GM12878 (cell line): Measurements from ENCODE around the gene P2RY11. TPM values are rescaled to one million over a fixed set of nuclear protein-coding genes. Genes with fewer than 3 reads are reported as not detected.
A peak's percentile ranks its signal among the peaks of the same experiment; 100 is the strongest.

Source experiments
- ATAC-seq: fragments of 200-7000 bp; cut with Tn5 transposase; 3 replicates; pipeline ENCODE4 v1.9.1; 2020; ENCODE audit warnings: mild to moderate bottlenecking, moderate library complexity
- BruUV-seq: library from RNA; stranded (reverse); fragments of 400-500 nt; replicated peaks from 2 replicates; lab custom pipeline; 2021; lab: Mats Ljungman, UMichigan
- CTCF ChIA-PET: fragments of 300-600 bp; sonication (Branson Sonifier 250); formaldehyde crosslinking; extraction: SDS; loops from one replicate; lab custom pipeline; 2021; ENCODE audit warnings: inconsistent platforms; lab: Yijun Ruan, JAX
- POLR2A ChIA-PET: fragments of 350-600 bp; formaldehyde crosslinking; extraction: SDS; loops from one replicate; lab custom pipeline; 2021; ENCODE audit warnings: inconsistent platforms; lab: Charles Lee
- RAD21 ChIA-PET: fragments of 300-600 bp; sonication (Branson Sonifier 250); formaldehyde crosslinking; loops from one replicate; lab custom pipeline; 2023; ENCODE audit warnings: antibody characterized with exemption; ENCODE audit not compliant: unreplicated experiment; lab: Charles Lee
- SMC1A ChIA-PET: fragments of 300-600 bp; sonication (Branson Sonifier 250); formaldehyde crosslinking; loops from one replicate; lab custom pipeline; 2023; ENCODE audit not compliant: unreplicated experiment, uncharacterized antibody; lab: Charles Lee
- DNase-seq: peaks from one replicate; pipeline ENCODE4 v3.0.0-alpha.2; 2011; ENCODE audit warnings: low read depth, low spot score
- FAIRE-seq: peaks from 3 replicates; lab custom pipeline; 2011; peaks lifted over from hg19 to GRCh38; lab: Jason Lieb, UNC
- H2AFZ ChIP-seq: 2 replicates; pipeline ENCODE4 v1.6.0; 2011; ENCODE audit warnings: low read depth, low read length, control low read depth; ENCODE audit not compliant: control insufficient read depth
- H3K27ac ChIP-seq: 2 replicates; pipeline ENCODE4 v1.5.1; 2011; ENCODE audit warnings: control low read depth; ENCODE audit not compliant: control insufficient read depth, insufficient read depth
- H3K27me3 ChIP-seq, 2 experiments: replicated peaks in 1 of 2; 2 replicates each; pipeline versions ENCODE4 v1.6.0 to v1.6.1; 2011; ENCODE audit warnings: low read length in 1 of 2; ENCODE audit not compliant: control insufficient read depth in 2 of 2, insufficient read depth in 2 of 2
- H3K36me3 ChIP-seq, 2 experiments: 2 replicates each; pipeline ENCODE4 v1.5.1; 2011; ENCODE audit warnings: low read length in 1 of 2; ENCODE audit not compliant: control insufficient read depth in 2 of 2, insufficient read depth in 2 of 2
- H3K4me1 ChIP-seq: 2 replicates; pipeline ENCODE4 v1.6.1; 2011; ENCODE audit warnings: mild to moderate bottlenecking, low read length, moderate library complexity, mixed read lengths; ENCODE audit not compliant: control insufficient read depth, insufficient read depth
- H3K4me2 ChIP-seq: 2 replicates; pipeline ENCODE4 v1.6.0; 2011; ENCODE audit warnings: control low read depth; ENCODE audit not compliant: control insufficient read depth, insufficient read depth
- H3K4me3 ChIP-seq: fragments of 200-600 bp; sonication (generic); 2 replicates; pipeline ENCODE4 v1.5.1; 2016
- H3K79me2 ChIP-seq: 2 replicates; pipeline ENCODE4 v1.6.0; 2011; ENCODE audit warnings: low read length; ENCODE audit not compliant: control insufficient read depth, insufficient read depth
- H3K9ac ChIP-seq: 2 replicates; pipeline ENCODE4 v1.8.0; 2011; ENCODE audit warnings: low read length, control low read depth, mixed read lengths; ENCODE audit not compliant: control insufficient read depth, insufficient read depth
- H3K9me3 ChIP-seq: replicated peaks from 3 replicates; pipeline ENCODE4 v1.5.1; 2011; ENCODE audit warnings: mild to moderate bottlenecking, low read length; ENCODE audit not compliant: control insufficient read depth, insufficient read depth
- H4K20me1 ChIP-seq: 2 replicates; pipeline ENCODE4 v1.6.0; 2011; ENCODE audit not compliant: control insufficient read depth, insufficient read depth
- ATF2 ChIP-seq: IDR thresholded peaks from 2 replicates; pipeline ENCODE4 v1.6.1; 2012; ENCODE audit warnings: low read length, inconsistent platforms
- BACH1 ChIP-seq: fragments of 450-650 bp; IDR thresholded peaks from 2 replicates; pipeline ENCODE4 v1.6.1; 2017; ENCODE audit warnings: mild to moderate bottlenecking, borderline replicate concordance
- E2F4 ChIP-seq: IDR thresholded peaks from 2 replicates; pipeline ENCODE4 v1.6.1; 2012; ENCODE audit warnings: low read depth, low read length, improper control_type of control experiment
- EGR1 ChIP-seq, 2 experiments: IDR thresholded peaks; 1 replicate in 1 of 2; 2 replicates in 1 of 2; pipeline ENCODE4 v1.6.1; 2011 to 2012; ENCODE audit warnings: low read depth in 2 of 2, low read length in 2 of 2, borderline replicate concordance in 1 of 2, mild to moderate bottlenecking in 1 of 2, moderate library complexity in 1 of 2
- HDAC2 ChIP-seq: fragments of 200-600 bp; sonication (generic); IDR thresholded peaks from 2 replicates; pipeline ENCODE4 v1.6.1; 2017
- IKZF2 ChIP-seq, 2 experiments: fragments of 450-650 bp; IDR thresholded peaks; 2 replicates each; pipeline ENCODE4 v1.6.1; 2017; ENCODE audit warnings: mild to moderate bottlenecking in 2 of 2, moderate library complexity in 2 of 2
- IRF3 ChIP-seq: fragments of 450-650 bp; IDR thresholded peaks from 2 replicates; pipeline ENCODE4 v1.6.1; 2014; ENCODE audit warnings: mild to moderate bottlenecking
- JUNB ChIP-seq: IDR thresholded peaks from 2 replicates; pipeline ENCODE4 v1.6.1; 2016; ENCODE audit warnings: antibody characterized with exemption, mild to moderate bottlenecking
- MLLT1 ChIP-seq: fragments of 450-650 bp; IDR thresholded peaks from 2 replicates; pipeline ENCODE4 v1.6.1; 2016; ENCODE audit warnings: mild to moderate bottlenecking
- MTA2 ChIP-seq: fragments of 450-650 bp; IDR thresholded peaks from 2 replicates; pipeline ENCODE4 v1.6.1; 2016; ENCODE audit warnings: low read depth, mild to moderate bottlenecking, moderate library complexity
- NBN ChIP-seq: fragments of 450-650 bp; IDR thresholded peaks from 2 replicates; pipeline ENCODE4 v1.6.1; 2016
- POLR2AphosphoS5 ChIP-seq: IDR thresholded peaks from 2 replicates; pipeline ENCODE4 v1.6.1; 2011; ENCODE audit warnings: mild to moderate bottlenecking, low read length, inconsistent platforms
- YY1 ChIP-seq: IDR thresholded peaks from 2 replicates; pipeline ENCODE4 v1.6.1; 2011; ENCODE audit warnings: low read depth, mild to moderate bottlenecking, low read length
- ZNF24 ChIP-seq: fragments of 450-650 bp; IDR thresholded peaks from 2 replicates; pipeline ENCODE4 v1.6.1; 2017; ENCODE audit warnings: antibody characterized with exemption, mild to moderate bottlenecking
- ZNF274 ChIP-seq: IDR thresholded peaks from one replicate; pipeline ENCODE4 v1.8.0; 2011; ENCODE audit not compliant: insufficient read length, insufficient read depth
- WGBS: methylation state at CpG from one replicate; pipeline ENCODE4 v1.1.6; 2016; ENCODE audit warnings: low lambda C conversion rate; ENCODE audit not compliant: insufficient replicate concordance, insufficient coverage; ENCODE audit errors: missing lambda C conversion rate; 5-methylcytosine and 5-hydroxymethylcytosine counted together
- in situ Hi-C: fragments of 300-500 bp; cut with MboI; formaldehyde crosslinking; loops from 9 replicates; pipeline ENCODE4 v1.14.3; 2018; ENCODE audit warnings: mixed read lengths
- intact Hi-C: fragments of 100-400 bp; cut with micrococcal nuclease; formaldehyde crosslinking; loops from one replicate; pipeline ENCODE4 v1.14.2; 2022; ENCODE audit not compliant: unreplicated experiment
- polyA plus RNA-seq, 11 experiments: library from polyadenylated mRNA; depleted of rRNA in 4 of 11; unstranded in 6 of 11; stranded (reverse) in 5 of 11; fragments of >200 nt; fragmentation: Nextera tagmentation in 4 of 11; fragmentation: Illumina TruSeq in 1 of 11; extraction: Ambion mirVana in 4 of 11; extraction: Trizol in 1 of 11; gene quantifications; 1 replicate in 1 of 11; 2 replicates in 10 of 11; pipeline versions ENCODE4 v1.2.1 to v1.2.3, GENCODE V29; 2011 to 2016; ENCODE audit warnings: inconsistent platforms in 2 of 11, missing spikeins in 2 of 11, low read depth in 1 of 11
- total RNA-seq, 4 experiments: library from RNA; depleted of rRNA in 3 of 4; stranded (reverse); fragments of >200 nt in 3 of 4; fragmentation: Illumina TruSeq in 1 of 4; extraction: Trizol in 1 of 4; gene quantifications; 2 replicates each; pipeline versions ENCODE4 v1.2.1 to v1.2.3, GENCODE V29; 2013 to 2021

Gene P2RY11
- total and polyA plus RNA-seq, 10 of the 15 experiments (the other 5 are each of a cell fraction or from before 2014, with no cell fraction given) = 0.14 to 46.5 (median 7.6) TPM

GRCh38 chr19:10086591-10087192 lies 24.8 kb upstream of the P2RY11 start (continued):
- TF ChIP-seq EGR1 (IDR thresholded peaks at IDR 0.05; ENCODE audit: borderline replicate concordance in 1 of 2, low read depth in 2 of 2, low read length in 2 of 2) (peak in 1 of 2 experiments; percentile 43; a peak in 1 of 3 replicates), ZNF274 (no peak), MTA2 (peak; percentile 64; the same call in 1 of the 2 replicates), NBN (0 out of 2 replicates have a peak, but pooled peaks have one; percentile 39), MLLT1 (0 out of 2 replicates have a peak, but pooled peaks have one; percentile 22), IKZF2 (IDR thresholded peaks at IDR 0.05) (peak; percentile 45 to 47; a peak in 3 of 4 replicates)

- no TSS peak for BruUV-seq
- in situ Hi-C loops = no loop called here
- Histone ChIP-seq H3K4me2 (peak overlapping the region; percentile 86), H3K4me3 (peak overlapping the region; percentile 86), H3K27ac (peak overlapping the region; percentile 95), H3K36me3 (peaks cover 11 to 15% of the 10 kb centered on the region in 2 experiments), H3K9ac (peak overlapping the region; percentile 98), H2AFZ (no peak overlapping the region), H3K4me1 (peaks cover 9% of the 10 kb centered on the region; the same call in 1 of the 2 replicates), H3K79me2 (peaks cover 18% of the 10 kb centered on the region), H3K27me3 (no peaks in the 10 kb centered on the region), H3K9me3 (no peaks in the 10 kb centered on the region; the same call in 2 of the 3 replicates), H4K20me1 (no peaks in the 10 kb centered on the region)
- WGBS = 83% methylated on average over 18 of the region's 18 CpGs
- FAIRE-seq (no peak), ATAC-seq (no peak), DNase-seq (no peak)
- intact Hi-C loops = no loop called here
- POLR2A ChIA-PET = interaction anchor here (1.5 kb wide), 1 partner anchor 8 kb away, joined by 5 read pairs; no protein-coding TSS in a partner anchor
- RAD21 ChIA-PET = no interaction called here
- TF ChIP-seq HDAC2 (no peak), JUNB (no peak), ZNF24 (peak; percentile 96), E2F4 (no peak), POLR2AphosphoS5 (0 out of 2 replicates have a peak, but pooled peaks have one; percentile 3), ATF2 (no peak), IRF3 (no peak), BACH1 (no peak), YY1 (peak; percentile 4; the same call in 1 of the 2 replicates)
- SMC1A ChIA-PET = no interaction called here
- CTCF ChIA-PET = no interaction called here
These were observed 24.0 kb upstream of the P2RY11 start for GRCh38 chr19:10087296-10088061.
